HepG2 (cell line): ENCODE measurements around the gene CD200. TPM values are rescaled to one million over a fixed set of nuclear protein-coding genes. Genes with fewer than 3 reads are reported as not detected.
A peak's percentile ranks its signal among the peaks of the same experiment; 100 is the strongest.

Source experiments
- ATAC-seq: fragments of 200-7000 bp; cut with Tn5 transposase; 3 replicates; pipeline ENCODE4 v1.9.1; 2020; ENCODE audit warnings: mild to moderate bottlenecking, moderate library complexity
- BruUV-seq: library from RNA; stranded (reverse); fragments of 400-500 nt; replicated peaks from 2 replicates; lab custom pipeline; 2021; lab: Mats Ljungman, UMichigan
- CTCF ChIA-PET: fragments of 300-600 bp; formaldehyde crosslinking; extraction: SDS; loops from one replicate; lab custom pipeline; 2021; ENCODE audit warnings: low total read pairs, inconsistent platforms, low intra/inter-chr PET ratio; lab: Yijun Ruan, JAX
- POLR2A ChIA-PET: fragments of 350-600 bp; sonication (Branson Sonifier 250); formaldehyde crosslinking; loops from one replicate; lab custom pipeline; 2020; ENCODE audit warnings: antibody characterized with exemption, inconsistent platforms; lab: Yijun Ruan, JAX
- DNase-seq: peaks from one replicate; pipeline ENCODE4 v3.0.0-alpha.2; 2015; ENCODE audit warnings: low spot score
- FAIRE-seq: peaks from 3 replicates; lab custom pipeline; 2011; peaks lifted over from hg19 to GRCh38; lab: Jason Lieb, UNC
- H2AFZ ChIP-seq: one replicate; pipeline ENCODE4 v1.6.1; 2011; ENCODE audit warnings: low read length, inconsistent platforms
- H3K27ac ChIP-seq: fragments of 300-600 bp; 3 replicates; pipeline ENCODE4 v1.8.0; 2011; ENCODE audit warnings: mixed run types, mild to moderate bottlenecking, mixed read lengths, low read length, inconsistent platforms; ENCODE audit not compliant: insufficient read depth; ENCODE audit errors: extremely low read length
- H3K27me3 ChIP-seq, 2 experiments: fragments of 200-600 bp in 1 of 2; 2 replicates in 1 of 2; 3 replicates in 1 of 2; pipeline versions ENCODE4 v1.6.0 to v1.8.0; 2011; ENCODE audit warnings: low read length in 2 of 2, mild to moderate bottlenecking in 2 of 2, moderate library complexity in 2 of 2, inconsistent platforms in 1 of 2; ENCODE audit not compliant: insufficient read depth in 2 of 2, control insufficient read depth in 1 of 2
- H3K36me3 ChIP-seq, 2 experiments: fragments of 200-600 bp in 1 of 2; replicated peaks in 1 of 2; 2 replicates in 1 of 2; 3 replicates in 1 of 2; pipeline versions ENCODE4 v1.5.1 to v1.8.0; 2011; ENCODE audit warnings: low read length in 2 of 2, inconsistent platforms in 1 of 2; ENCODE audit not compliant: insufficient read depth in 2 of 2, control insufficient read depth in 1 of 2
- H3K4me1 ChIP-seq: 2 replicates; pipeline ENCODE4 v1.5.1; 2012; ENCODE audit warnings: low read length, inconsistent platforms; ENCODE audit not compliant: insufficient read depth
- H3K4me2 ChIP-seq: 2 replicates; pipeline ENCODE4 v1.6.0; 2011; ENCODE audit warnings: low read depth, low read length, inconsistent platforms
- H3K4me3 ChIP-seq, 3 experiments: fragments of 200-600 bp in 1 of 3; sonication (generic), shearing (Covaris generic) in 1 of 3; replicated peaks in 1 of 3; 2 replicates each; pipeline ENCODE4 v1.5.1; 2011 to 2016; ENCODE audit warnings: low read length in 3 of 3, inconsistent platforms in 2 of 3, low read depth in 2 of 3, mild to moderate bottlenecking in 2 of 3, control low read depth in 1 of 3, mixed read lengths in 1 of 3; ENCODE audit not compliant: insufficient read depth in 1 of 3
- H3K79me2 ChIP-seq: one replicate; pipeline ENCODE4 v1.6.1; 2011; ENCODE audit warnings: low read length, inconsistent platforms; ENCODE audit not compliant: insufficient read depth
- H3K9ac ChIP-seq: 2 replicates; pipeline ENCODE4 v1.6.0; 2011; ENCODE audit warnings: mild to moderate bottlenecking, low read depth, low read length, inconsistent platforms; ENCODE audit not compliant: insufficient read depth
- H3K9me3 ChIP-seq: 2 replicates; pipeline ENCODE4 v1.5.1; 2012; ENCODE audit warnings: mild to moderate bottlenecking, low read length
- H4K20me1 ChIP-seq: 2 replicates; pipeline ENCODE4 v1.6.0; 2011; ENCODE audit warnings: inconsistent platforms, mild to moderate bottlenecking, low read length, moderate library complexity; ENCODE audit not compliant: insufficient read depth
- CTCF ChIP-seq: sonication (generic); formaldehyde crosslinking; IDR thresholded peaks from 2 replicates; pipeline ENCODE4 v1.5.0; 2020; ENCODE audit warnings: mild to moderate bottlenecking, missing genetic modification reagents, moderate library complexity
- FOXO1 ChIP-seq: sonication (generic); formaldehyde crosslinking; IDR thresholded peaks from 2 replicates; pipeline ENCODE4 v1.4.0; 2020; ENCODE audit warnings: missing genetic modification reagents
- MTA3 ChIP-seq: sonication (generic); formaldehyde crosslinking; IDR thresholded peaks from 2 replicates; pipeline ENCODE4 v1.4.0; 2020; ENCODE audit warnings: missing genetic modification reagents
- RAD21 ChIP-seq: fragments of 450-650 bp; formaldehyde crosslinking; IDR thresholded peaks from 2 replicates; pipeline ENCODE4 v1.5.0; 2020; ENCODE audit warnings: mild to moderate bottlenecking
- RBM39 ChIP-seq: fragments of 200-400 bp; formaldehyde crosslinking; IDR thresholded peaks from one replicate; pipeline ENCODE4 v1.6.1; 2018; ENCODE audit warnings: antibody characterized with exemption, mild to moderate bottlenecking, low read depth, low read length; ENCODE audit not compliant: poor library complexity, severe bottlenecking
- RFX5 ChIP-seq: IDR thresholded peaks from 2 replicates; pipeline ENCODE4 v1.6.1; 2011; ENCODE audit warnings: low read depth, low read length, improper control_type of control experiment
- SETDB1 ChIP-seq: sonication (generic); formaldehyde crosslinking; IDR thresholded peaks from 2 replicates; pipeline ENCODE4 v1.5.1; 2020; ENCODE audit warnings: missing genetic modification reagents, mild to moderate bottlenecking, borderline replicate concordance
- SMC3 ChIP-seq: IDR thresholded peaks from 2 replicates; pipeline ENCODE4 v1.6.1; 2011; ENCODE audit warnings: low read length, improper control_type of control experiment
- STAG1 ChIP-seq: sonication (generic); formaldehyde crosslinking; IDR thresholded peaks from 2 replicates; pipeline ENCODE4 v1.4.0; 2020; ENCODE audit warnings: missing genetic modification reagents
- WGBS: methylation state at CpG from one replicate; pipeline ENCODE4 v1.1.6; 2017; ENCODE audit warnings: low lambda C conversion rate; 5-methylcytosine and 5-hydroxymethylcytosine counted together
- in situ Hi-C: cut with HindIII; loops from 2 replicates; pipeline ENCODE4 v1.10.0; 2017; ENCODE audit warnings: low pct_unique_long_range_greater_than_20kb; ENCODE audit not compliant: extremely low pct_ligation_motif_present
- intact Hi-C: fragments of 100-400 bp; cut with micrococcal nuclease; formaldehyde crosslinking; loops from one replicate; pipeline ENCODE4 v1.10.0; 2022; ENCODE audit not compliant: unreplicated experiment
- polyA plus RNA-seq, 8 experiments: library from polyadenylated mRNA; depleted of rRNA in 3 of 8; stranded (reverse) in 7 of 8; unstranded in 1 of 8; fragments of >200 nt; fragmentation: Illumina TruSeq in 4 of 8; extraction: Trizol in 4 of 8; gene quantifications; 2 replicates each; pipeline versions ENCODE4 v1.2.1 to v1.2.3, GENCODE V29; 2011 to 2016; ENCODE audit warnings: low read depth in 4 of 8, missing spikeins in 1 of 8, mixed read lengths in 1 of 8; ENCODE audit not compliant: insufficient read depth in 1 of 8
- total RNA-seq, 5 experiments: library from RNA; depleted of rRNA; stranded (reverse); fragments of >200 nt; fragmentation: Illumina TruSeq; extraction: Trizol; gene quantifications; 2 replicates each; pipeline ENCODE4 v1.2.3, GENCODE V29; 2016; ENCODE audit warnings: low read depth in 1 of 5
- TF ChIP-seq, protein P1 (sequence below): sonication (generic); formaldehyde crosslinking; IDR thresholded peaks from 2 replicates; pipeline ENCODE4 v1.8.1; 2023; ENCODE audit warnings: mild to moderate bottlenecking, moderate library complexity, missing genetic modification reagents

Gene CD200
- total and polyA plus RNA-seq, 2 of the 13 experiments (the other 11 are each of a cell fraction or from before 2014, with no cell fraction given) = not detected

DNA sequence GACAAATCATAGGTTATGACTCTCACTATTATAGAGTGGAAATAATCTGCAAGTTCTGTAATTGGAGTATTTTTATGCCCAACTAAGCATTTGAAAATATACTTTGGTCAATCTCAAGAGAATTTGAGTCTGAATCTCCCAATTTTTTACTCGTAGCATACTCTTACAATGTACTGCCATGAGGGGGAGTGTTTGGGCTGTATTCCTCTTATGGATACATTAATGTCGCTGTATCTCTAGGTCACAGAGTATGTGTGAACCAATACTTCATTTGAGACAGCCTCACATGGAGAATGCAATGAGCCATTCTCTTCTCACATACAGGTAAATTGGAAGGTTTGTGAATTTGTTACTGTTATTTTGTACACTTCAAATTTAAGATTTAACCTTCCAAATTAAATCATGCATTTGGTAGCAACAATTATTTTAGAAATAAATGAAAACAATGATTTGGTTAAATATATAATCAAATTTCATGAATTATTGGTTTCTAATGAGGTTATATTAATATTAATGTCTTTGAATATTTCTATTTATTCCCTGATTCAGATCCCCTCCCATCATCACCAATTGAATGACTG is 5.5 kb upstream of the CD200 start:
- CTCF ChIA-PET = interaction anchor here (1.3 kb wide), 1 partner anchor 192 kb away, joined by 5 read pairs; no protein-coding TSS in a partner anchor
- no peaks in the 10 kb centered on the region for H3K4me1 ChIP-seq
- no peaks in the 10 kb centered on the region for H3K79me2 ChIP-seq
- in situ Hi-C loops = loop anchor here (10.0 kb wide), 1 partner anchor 207 kb away; no protein-coding TSS in a partner anchor
- no peak for FAIRE-seq
- 0% methylated on average over 2 of the region's 2 CpGs for WGBS
- H3K27me3 ChIP-seq = no peaks in the 10 kb centered on the region
- H2AFZ ChIP-seq = no peak overlapping the region
- no TSS peak for BruUV-seq
- H3K4me2 ChIP-seq = no peak overlapping the region
- DNase-seq = peak; percentile 39
- no peak overlapping the region for H3K9ac ChIP-seq
- no peak for TF ChIP-seq SETDB1
- TF ChIP-seq STAG1 = peak; percentile 70
- TF ChIP-seq RBM39 = no peak
- TF ChIP-seq, protein P1, sequence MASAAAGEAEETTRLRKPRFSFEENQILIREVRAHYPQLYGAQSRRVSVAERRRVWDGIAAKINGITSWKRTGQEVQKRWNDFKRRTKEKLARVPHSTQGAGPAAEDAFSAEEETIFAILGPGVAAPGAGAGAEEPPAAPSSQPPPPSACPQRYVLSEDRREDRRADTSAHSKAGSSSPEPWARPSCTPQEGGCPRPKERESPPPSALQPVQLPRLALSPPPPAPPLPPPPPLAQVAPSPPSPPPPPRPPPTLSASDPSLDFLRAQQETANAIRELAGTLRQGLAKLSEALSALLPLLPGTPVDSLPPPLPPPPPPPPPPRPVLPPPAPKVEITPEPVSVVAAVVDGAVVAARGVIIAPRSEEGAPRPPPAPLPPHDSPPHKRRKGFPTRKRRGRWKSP (CRISPR knock-in tag) = no peak
- peak; percentile 32; the same call in 1 of the 2 replicates for TF ChIP-seq SMC3
- TF ChIP-seq FOXO1 (CRISPR knock-in tag) = no peak
- TF ChIP-seq CTCF (CRISPR knock-in tag) = peak; percentile 41
- TF ChIP-seq RFX5 = no peak
- peak; percentile 42; the same call in 1 of the 2 replicates for TF ChIP-seq RAD21 (CRISPR knock-in tag)
- no peak for TF ChIP-seq MTA3 (CRISPR knock-in tag)
- TF ChIP-seq, all 625 proteins: peak for 4
- no peak overlapping the region for H3K4me3 ChIP-seq
- H3K9me3 ChIP-seq = no peaks in the 10 kb centered on the region
- peak; percentile 94 for ATAC-seq
- no peaks in the 10 kb centered on the region for H4K20me1 ChIP-seq
- no peaks in the 10 kb centered on the region for H3K36me3 ChIP-seq
- intact Hi-C loops = loop anchor here (1.0 to 5.0 kb wide), 3 partner anchors 110 to 205 kb away; no protein-coding TSS in a partner anchor
- no peak overlapping the region for H3K27ac ChIP-seq
- POLR2A ChIA-PET = no interaction called here
